SHP77 (cell line): ENCODE measurements around the gene POTEF.
"Not testable (repeated sequence)": the region's sequence is repeated elsewhere in the genome, so short reads cannot be mapped to it uniquely, and the experiment has no call there.

Experiments used
- DNase-seq, 2 experiments: peaks; one replicate each; lab custom pipeline; 2025; lab: John Stamatoyannopoulos, UW

The POTEF gene

DNA sequence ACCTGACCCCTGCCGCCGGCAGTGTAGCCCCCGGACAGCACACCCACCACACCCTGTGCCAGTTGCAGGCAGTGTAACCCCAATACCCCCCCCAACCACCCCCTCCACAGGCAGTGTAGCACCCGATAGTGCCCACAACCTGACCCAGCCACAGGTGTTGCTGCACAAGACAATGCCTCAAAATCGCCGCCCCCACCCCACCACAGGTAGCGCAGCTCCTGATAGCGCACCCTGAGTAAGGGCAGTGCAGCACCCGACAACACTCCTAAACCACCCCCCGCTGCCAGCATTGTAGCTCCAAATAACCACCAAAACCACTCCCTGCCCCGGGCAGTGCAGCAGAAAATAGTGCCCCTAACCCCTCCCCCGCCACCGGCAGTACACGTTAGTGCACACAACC lies 558 bp downstream of the POTEF start:
- not testable (repeated sequence) for DNase-seq

- DNase-seq, result not testable (repeated sequence)
Observed at GRCh38 chr2:130127726-130128125, 1.3 kb downstream of the POTEF start.

- not testable (repeated sequence) for DNase-seq
Observed at GRCh38 chr2:130120924-130121323, 8.1 kb downstream of the POTEF start.

DNA sequence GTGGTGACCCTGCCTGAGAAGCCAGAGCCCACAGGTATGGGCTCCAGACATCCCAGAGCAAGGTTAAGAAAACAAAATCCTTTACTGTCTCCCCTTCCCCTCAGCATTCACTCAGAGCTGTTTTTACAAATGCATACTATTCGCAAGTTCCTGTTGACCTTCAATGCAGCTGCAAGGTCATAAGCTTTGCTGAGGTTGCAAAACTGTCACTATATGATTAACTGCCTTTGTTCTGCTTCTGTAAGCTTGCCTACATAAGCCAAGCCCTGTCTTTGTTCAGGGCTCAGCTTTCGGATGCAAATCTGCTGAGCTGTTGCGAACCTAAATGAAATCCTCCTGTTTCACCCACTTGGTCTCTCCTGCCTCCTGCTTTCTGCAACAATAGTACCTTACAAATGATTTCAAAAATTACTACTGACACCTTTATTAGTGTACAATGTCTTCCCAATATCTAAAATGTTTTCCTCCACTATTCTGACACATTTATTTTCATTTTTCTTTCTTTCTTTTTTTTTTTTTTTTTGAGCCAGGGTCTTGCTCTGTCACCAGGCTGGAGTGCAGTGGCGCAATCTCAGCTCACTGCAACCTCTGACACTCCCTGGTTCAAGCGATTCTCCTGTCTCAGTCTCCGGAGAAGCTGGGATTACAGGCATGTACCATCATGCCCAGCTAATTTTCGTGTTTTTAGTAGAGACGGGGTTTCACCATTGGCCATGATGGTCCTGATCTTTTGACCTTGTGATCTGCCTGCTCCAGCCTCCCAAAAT lies 26.2 kb downstream of the POTEF start:
- DNase-seq, result peak in 1 of 2 experiments; percentile 2

GRCh38 chr2:130062645-130063044 lies 66.4 kb downstream of the POTEF start:
- DNase-seq, result not testable (repeated sequence)

DNA sequence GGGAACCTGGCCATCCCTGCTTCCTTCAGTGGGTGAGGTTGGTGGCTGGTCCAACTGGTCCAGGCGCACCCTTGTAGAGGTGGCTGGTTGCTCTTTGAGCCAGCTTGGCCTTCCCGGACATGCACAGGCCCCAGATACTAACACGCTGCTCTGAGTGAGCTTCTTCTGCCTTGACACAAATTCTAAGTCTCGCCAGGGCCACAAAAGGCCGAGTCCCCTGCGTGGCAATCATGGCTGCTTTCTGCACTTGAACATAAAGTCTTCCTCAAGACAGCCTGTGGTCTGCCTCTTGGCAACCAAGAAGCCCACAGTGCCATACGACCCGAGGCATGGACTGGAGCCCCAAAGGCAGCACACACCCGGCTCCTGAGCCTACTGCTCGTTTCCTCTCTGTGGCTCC lies 69.0 kb downstream of the POTEF start:
- DNase-seq, result not testable (repeated sequence)

DNA sequence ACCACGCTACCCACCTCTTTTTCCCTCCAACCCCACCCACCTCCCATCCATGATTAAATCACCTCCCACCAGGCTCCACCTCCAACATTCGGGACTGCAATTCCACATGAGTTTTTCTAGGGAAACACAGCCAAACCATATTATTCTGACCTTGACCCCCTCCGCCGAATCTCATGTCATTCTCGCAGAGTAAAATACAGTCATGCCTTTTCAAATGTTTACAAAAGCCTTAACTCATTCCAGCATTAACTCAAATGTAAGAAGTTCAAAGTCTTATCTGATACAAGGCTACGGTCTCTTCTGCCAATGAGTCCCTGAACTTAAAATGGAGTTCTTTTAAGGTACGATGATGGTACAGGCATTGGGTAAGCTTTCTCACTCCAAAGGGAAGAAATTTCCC lies 72.7 kb downstream of the POTEF start:
- not testable (repeated sequence) for DNase-seq

DNA sequence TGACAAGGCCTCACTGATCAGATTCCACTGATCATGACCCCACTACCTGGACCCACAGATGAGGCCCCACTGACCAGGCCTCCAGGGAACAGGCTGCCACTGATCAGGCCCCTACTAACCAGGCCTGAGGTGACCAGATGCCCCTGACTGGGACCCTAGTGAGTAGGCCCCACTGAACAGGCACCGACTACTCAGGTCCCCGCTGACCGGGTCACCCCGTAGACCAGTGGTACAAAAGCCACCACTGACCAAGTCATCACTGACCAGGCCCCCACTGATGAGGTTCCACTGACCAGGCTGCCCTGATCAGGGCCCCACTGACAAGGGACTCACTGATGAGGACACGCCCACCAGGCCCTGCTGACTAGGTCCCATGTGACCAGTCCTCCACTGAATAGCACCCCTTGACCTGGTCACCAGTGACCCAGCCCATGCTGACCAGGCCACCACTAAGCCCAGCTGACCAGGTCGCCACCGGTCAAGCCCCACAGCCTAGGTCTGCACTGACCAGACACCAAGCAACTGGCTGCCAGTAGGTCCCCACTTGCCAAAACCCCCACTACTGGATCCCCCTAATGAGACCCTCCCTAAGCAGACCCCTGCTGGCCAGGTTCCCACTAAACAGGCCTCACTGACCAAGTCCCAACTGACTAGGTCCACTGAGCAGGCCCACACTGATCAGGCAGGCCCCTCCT lies 75.7 kb downstream of the POTEF start:
- not testable (repeated sequence) for DNase-seq

DNA sequence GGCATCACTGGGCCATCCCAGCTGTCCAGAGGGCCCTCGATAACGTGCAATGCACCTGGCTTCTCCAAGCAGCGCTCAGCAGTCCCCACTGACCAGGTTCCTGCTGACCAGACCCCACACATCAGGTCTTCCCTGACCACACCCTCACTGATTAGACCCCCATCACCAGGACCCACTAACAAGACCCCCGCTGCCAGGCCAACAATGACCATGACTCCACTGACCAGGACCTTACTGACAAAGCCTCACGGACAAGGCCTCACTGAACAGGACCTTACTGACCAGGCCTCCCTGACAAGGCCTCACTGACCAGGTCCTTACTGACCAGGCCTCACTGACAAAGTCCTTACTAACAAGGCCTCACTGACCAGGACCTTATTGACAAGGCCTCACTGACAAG lies 76.6 kb downstream of the POTEF start:
- DNase-seq, result not testable (repeated sequence)

DNA sequence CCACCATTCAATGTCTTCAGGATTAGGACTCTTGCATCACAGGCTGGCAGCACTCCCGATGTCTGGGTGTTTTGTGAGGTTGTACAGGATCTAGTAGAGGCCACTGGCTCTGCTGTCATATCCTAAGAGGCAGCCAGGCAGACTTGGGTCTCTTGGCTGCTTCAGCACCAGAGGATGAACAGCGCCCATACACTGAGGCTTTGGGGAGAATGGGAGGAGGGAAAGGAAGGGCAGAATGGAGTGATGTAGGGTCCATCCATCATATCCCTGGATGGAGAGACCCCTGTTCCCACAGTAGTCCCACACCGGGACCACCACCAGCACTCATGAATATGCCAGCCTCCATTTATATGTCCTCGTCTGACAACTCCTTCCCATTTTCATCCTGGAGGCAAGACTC lies 80.6 kb downstream of the POTEF start:
- not testable (repeated sequence) for DNase-seq

- not testable (repeated sequence) for DNase-seq
Observed at GRCh38 chr2:130038265-130038603, 90.8 kb downstream of the POTEF start.

- not testable (repeated sequence) for DNase-seq
Observed at GRCh38 chr2:130025931-130026330, 103.1 kb downstream of the POTEF start.
